K562 (cell line): ENCODE data around the gene FTH1. TPM values are rescaled to one million over a fixed set of nuclear protein-coding genes. Genes with fewer than 3 reads are reported as not detected.

Experiments
- CBFA2T2 ChIP-seq: fragments of 450-650 bp; conservative IDR thresholded peaks from 2 replicates; pipeline ENCODE4 v1.6.1; 2017; ENCODE audit warnings: mild to moderate bottlenecking
- CHD2 ChIP-seq: IDR thresholded peaks from 2 replicates; pipeline ENCODE4 v1.6.1; 2011; ENCODE audit warnings: low read depth, low read length
- CTBP1 ChIP-seq: fragments of 450-650 bp; IDR thresholded peaks from 2 replicates; pipeline ENCODE4 v1.6.1; 2016; ENCODE audit warnings: borderline replicate concordance
- DDX20 ChIP-seq: fragments of 450-650 bp; IDR thresholded peaks from 2 replicates; pipeline ENCODE4 v1.6.1; 2016; ENCODE audit warnings: missing genetic modification characterization, low read depth, mild to moderate bottlenecking, missing compliant biosample characterization, moderate library complexity
- FOXA3 ChIP-seq, 2 experiments: fragments of 450-650 bp in 1 of 2; sonication (generic) in 1 of 2; formaldehyde crosslinking; IDR thresholded peaks in 1 of 2; conservative IDR thresholded peaks in 1 of 2; 2 replicates each; pipeline versions ENCODE4 v1.4.0 to v1.8.0; 2020 to 2022; ENCODE audit warnings: mild to moderate bottlenecking in 2 of 2, missing genetic modification reagents in 1 of 2
- NFE2L1 ChIP-seq: fragments of 450-650 bp; IDR thresholded peaks from 2 replicates; pipeline ENCODE4 v1.6.1; 2016; ENCODE audit warnings: missing genetic modification characterization, low read depth, mild to moderate bottlenecking, missing compliant biosample characterization, moderate library complexity, borderline replicate concordance
- NFYB ChIP-seq: IDR thresholded peaks from 2 replicates; pipeline ENCODE4 v1.6.1; 2011; ENCODE audit warnings: mild to moderate bottlenecking, moderate library complexity; ENCODE audit not compliant: insufficient read length; ENCODE audit errors: extremely low read depth
- PTRF ChIP-seq: fragments of 450-650 bp; IDR thresholded peaks from 2 replicates; pipeline ENCODE4 v1.6.1; 2016; ENCODE audit warnings: mild to moderate bottlenecking, missing genetic modification characterization, missing compliant biosample characterization
- SREBF2 ChIP-seq: sonication (generic); formaldehyde crosslinking; IDR thresholded peaks from 2 replicates; pipeline ENCODE4 v1.4.0; 2020; ENCODE audit warnings: mild to moderate bottlenecking, missing genetic modification reagents
- TSC22D4 ChIP-seq: fragments of 450-650 bp; IDR thresholded peaks from 2 replicates; pipeline ENCODE4 v1.6.1; 2016; ENCODE audit warnings: missing genetic modification characterization, missing biosample characterization, control low read depth
- ZNF121 ChIP-seq: sonication (generic); formaldehyde crosslinking; conservative IDR thresholded peaks from 2 replicates; pipeline ENCODE4 v1.8.0; 2022; ENCODE audit warnings: missing genetic modification reagents
- ZNF354B ChIP-seq: fragments of 250-450 bp; sonication (Bioruptor Pico); IDR thresholded peaks from 2 replicates; pipeline ENCODE4 v1.4.0; 2020
- ZNF707 ChIP-seq: fragments of 250-450 bp; sonication (Bioruptor Pico); conservative IDR thresholded peaks from 2 replicates; pipeline ENCODE4 v1.8.0; 2022; ENCODE audit warnings: inconsistent platforms, mild to moderate bottlenecking, moderate library complexity
- polyA plus RNA-seq, 8 experiments: library from polyadenylated mRNA; depleted of rRNA in 4 of 8; stranded (reverse) in 5 of 8; unstranded in 3 of 8; fragments of >200 nt; fragmentation: Nextera tagmentation in 2 of 8; fragmentation: Illumina TruSeq in 1 of 8; extraction: Ambion mirVana in 2 of 8; extraction: Trizol in 1 of 8; gene quantifications; 2 replicates each; pipeline versions ENCODE4 v1.2.1 to v1.2.3, GENCODE V29; 2011 to 2014; ENCODE audit warnings: inconsistent platforms in 1 of 8, missing spikeins in 1 of 8
- total RNA-seq, 7 experiments: library from RNA; depleted of rRNA in 6 of 7; stranded (reverse); fragments of >200 nt in 6 of 7; fragmentation: Illumina TruSeq in 2 of 7; extraction: Trizol in 2 of 7; gene quantifications; 2 replicates each; pipeline versions ENCODE4 v1.2.1 to v1.2.3, GENCODE V29; 2011 to 2021; ENCODE audit warnings: low replicate concordance in 1 of 7
- TF ChIP-seq, protein P1 (sequence below): fragments of 450-650 bp; conservative IDR thresholded peaks from 2 replicates; pipeline ENCODE4 v1.6.1; 2016; ENCODE audit warnings: missing genetic modification characterization, low read depth, mild to moderate bottlenecking, missing compliant biosample characterization, moderate library complexity
- TF ChIP-seq, protein P2 (sequence below): sonication (generic); IDR thresholded peaks from 2 replicates; pipeline ENCODE4 v1.6.1; 2016
- TF ChIP-seq, protein P3 (sequence below), 2 experiments: fragments of 450-650 bp in 1 of 2; IDR thresholded peaks; 2 replicates each; pipeline ENCODE4 v1.6.1; 2011 to 2017; ENCODE audit warnings: low read depth in 2 of 2, antibody characterized with exemption in 1 of 2, borderline replicate concordance in 1 of 2, low read length in 1 of 2, mild to moderate bottlenecking in 1 of 2, mixed read lengths in 1 of 2; ENCODE audit not compliant: control insufficient read depth in 1 of 2
- TF ChIP-seq, protein P4 (sequence below): fragments of 250-450 bp; sonication (Bioruptor Pico); IDR thresholded peaks from 2 replicates; pipeline ENCODE4 v1.5.0; 2020; ENCODE audit warnings: mild to moderate bottlenecking, borderline replicate concordance
- TF ChIP-seq, protein P5 (sequence below): fragments of 250-450 bp; sonication (Bioruptor Pico); IDR thresholded peaks from 2 replicates; pipeline ENCODE4 v1.4.0; 2020; ENCODE audit warnings: mild to moderate bottlenecking

Gene FTH1
- total and polyA plus RNA-seq, 9 of the 15 experiments (the other 6 are each of a cell fraction or from before 2014, with no cell fraction given): 370 to 3,146 (median 802) TPM

DNA sequence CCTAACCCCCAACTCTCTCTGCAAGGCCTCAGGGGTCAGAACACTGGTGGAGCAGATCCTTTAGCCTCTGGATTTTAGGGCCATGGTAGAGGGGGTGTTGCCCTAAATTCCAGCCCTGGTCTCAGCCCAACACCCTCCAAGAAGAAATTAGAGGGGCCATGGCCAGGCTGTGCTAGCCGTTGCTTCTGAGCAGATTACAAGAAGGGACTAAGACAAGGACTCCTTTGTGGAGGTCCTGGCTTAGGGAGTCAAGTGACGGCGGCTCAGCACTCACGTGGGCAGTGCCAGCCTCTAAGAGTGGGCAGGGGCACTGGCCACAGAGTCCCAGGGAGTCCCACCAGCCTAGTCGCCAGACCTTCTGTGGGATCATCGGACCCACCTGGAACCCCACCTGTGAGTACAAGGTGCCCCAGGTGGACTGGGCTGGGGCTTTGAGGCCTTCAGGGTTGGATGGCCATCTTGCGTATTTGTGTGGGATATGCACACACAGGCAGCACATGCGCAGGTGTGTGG, 17.3 kb downstream of the FTH1 start, which contains the start of gene BEST1 (continued):
- TF ChIP-seq, protein P1, sequence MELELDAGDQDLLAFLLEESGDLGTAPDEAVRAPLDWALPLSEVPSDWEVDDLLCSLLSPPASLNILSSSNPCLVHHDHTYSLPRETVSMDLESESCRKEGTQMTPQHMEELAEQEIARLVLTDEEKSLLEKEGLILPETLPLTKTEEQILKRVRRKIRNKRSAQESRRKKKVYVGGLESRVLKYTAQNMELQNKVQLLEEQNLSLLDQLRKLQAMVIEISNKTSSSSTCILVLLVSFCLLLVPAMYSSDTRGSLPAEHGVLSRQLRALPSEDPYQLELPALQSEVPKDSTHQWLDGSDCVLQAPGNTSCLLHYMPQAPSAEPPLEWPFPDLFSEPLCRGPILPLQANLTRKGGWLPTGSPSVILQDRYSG (tag): no peak; the same call in 1 of the 2 replicates
- TF ChIP-seq TSC22D4 (tag) (no peak), ZNF354B (CRISPR knock-in tag) (0 out of 2 replicates have a peak, but pooled peaks have one; percentile 9), ZNF121 (CRISPR knock-in tag) (no peak), CHD2 (no peak), ZNF707 (CRISPR knock-in tag) (no peak), SREBF2 (CRISPR knock-in tag) (no peak), NFE2L1 (peak; percentile 26; the same call in 1 of the 2 replicates), PTRF (tag) (no peak; the same call in 1 of the 2 replicates), CBFA2T2 (no peak), NFYB (no peak), CTBP1 (no peak), FOXA3 (CRISPR knock-in tag; conservative IDR thresholded peaks at IDR 0.05 in 1 of 2, IDR thresholded peaks at IDR 0.05 in 1 of 2) (no peak; a peak in 1 of 4 replicates), DDX20 (no peak)
- TF ChIP-seq, protein P2, sequence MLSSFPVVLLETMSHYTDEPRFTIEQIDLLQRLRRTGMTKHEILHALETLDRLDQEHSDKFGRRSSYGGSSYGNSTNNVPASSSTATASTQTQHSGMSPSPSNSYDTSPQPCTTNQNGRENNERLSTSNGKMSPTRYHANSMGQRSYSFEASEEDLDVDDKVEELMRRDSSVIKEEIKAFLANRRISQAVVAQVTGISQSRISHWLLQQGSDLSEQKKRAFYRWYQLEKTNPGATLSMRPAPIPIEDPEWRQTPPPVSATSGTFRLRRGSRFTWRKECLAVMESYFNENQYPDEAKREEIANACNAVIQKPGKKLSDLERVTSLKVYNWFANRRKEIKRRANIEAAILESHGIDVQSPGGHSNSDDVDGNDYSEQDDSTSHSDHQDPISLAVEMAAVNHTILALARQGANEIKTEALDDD: no peak
- TF ChIP-seq, protein P3, sequence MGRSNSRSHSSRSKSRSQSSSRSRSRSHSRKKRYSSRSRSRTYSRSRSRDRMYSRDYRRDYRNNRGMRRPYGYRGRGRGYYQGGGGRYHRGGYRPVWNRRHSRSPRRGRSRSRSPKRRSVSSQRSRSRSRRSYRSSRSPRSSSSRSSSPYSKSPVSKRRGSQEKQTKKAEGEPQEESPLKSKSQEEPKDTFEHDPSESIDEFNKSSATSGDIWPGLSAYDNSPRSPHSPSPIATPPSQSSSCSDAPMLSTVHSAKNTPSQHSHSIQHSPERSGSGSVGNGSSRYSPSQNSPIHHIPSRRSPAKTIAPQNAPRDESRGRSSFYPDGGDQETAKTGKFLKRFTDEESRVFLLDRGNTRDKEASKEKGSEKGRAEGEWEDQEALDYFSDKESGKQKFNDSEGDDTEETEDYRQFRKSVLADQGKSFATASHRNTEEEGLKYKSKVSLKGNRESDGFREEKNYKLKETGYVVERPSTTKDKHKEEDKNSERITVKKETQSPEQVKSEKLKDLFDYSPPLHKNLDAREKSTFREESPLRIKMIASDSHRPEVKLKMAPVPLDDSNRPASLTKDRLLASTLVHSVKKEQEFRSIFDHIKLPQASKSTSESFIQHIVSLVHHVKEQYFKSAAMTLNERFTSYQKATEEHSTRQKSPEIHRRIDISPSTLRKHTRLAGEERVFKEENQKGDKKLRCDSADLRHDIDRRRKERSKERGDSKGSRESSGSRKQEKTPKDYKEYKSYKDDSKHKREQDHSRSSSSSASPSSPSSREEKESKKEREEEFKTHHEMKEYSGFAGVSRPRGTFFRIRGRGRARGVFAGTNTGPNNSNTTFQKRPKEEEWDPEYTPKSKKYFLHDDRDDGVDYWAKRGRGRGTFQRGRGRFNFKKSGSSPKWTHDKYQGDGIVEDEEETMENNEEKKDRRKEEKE (IDR thresholded peaks at IDR 0.05; ENCODE audit: borderline replicate concordance in 1 of 2, control insufficient read depth in 1 of 2, low read depth in 2 of 2, low read length in 1 of 2): no peak
- TF ChIP-seq, protein P4, sequence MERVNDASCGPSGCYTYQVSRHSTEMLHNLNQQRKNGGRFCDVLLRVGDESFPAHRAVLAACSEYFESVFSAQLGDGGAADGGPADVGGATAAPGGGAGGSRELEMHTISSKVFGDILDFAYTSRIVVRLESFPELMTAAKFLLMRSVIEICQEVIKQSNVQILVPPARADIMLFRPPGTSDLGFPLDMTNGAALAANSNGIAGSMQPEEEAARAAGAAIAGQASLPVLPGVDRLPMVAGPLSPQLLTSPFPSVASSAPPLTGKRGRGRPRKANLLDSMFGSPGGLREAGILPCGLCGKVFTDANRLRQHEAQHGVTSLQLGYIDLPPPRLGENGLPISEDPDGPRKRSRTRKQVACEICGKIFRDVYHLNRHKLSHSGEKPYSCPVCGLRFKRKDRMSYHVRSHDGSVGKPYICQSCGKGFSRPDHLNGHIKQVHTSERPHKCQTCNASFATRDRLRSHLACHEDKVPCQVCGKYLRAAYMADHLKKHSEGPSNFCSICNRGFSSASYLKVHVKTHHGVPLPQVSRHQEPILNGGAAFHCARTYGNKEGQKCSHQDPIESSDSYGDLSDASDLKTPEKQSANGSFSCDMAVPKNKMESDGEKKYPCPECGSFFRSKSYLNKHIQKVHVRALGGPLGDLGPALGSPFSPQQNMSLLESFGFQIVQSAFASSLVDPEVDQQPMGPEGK (CRISPR knock-in tag): no peak
- TF ChIP-seq, protein P5, sequence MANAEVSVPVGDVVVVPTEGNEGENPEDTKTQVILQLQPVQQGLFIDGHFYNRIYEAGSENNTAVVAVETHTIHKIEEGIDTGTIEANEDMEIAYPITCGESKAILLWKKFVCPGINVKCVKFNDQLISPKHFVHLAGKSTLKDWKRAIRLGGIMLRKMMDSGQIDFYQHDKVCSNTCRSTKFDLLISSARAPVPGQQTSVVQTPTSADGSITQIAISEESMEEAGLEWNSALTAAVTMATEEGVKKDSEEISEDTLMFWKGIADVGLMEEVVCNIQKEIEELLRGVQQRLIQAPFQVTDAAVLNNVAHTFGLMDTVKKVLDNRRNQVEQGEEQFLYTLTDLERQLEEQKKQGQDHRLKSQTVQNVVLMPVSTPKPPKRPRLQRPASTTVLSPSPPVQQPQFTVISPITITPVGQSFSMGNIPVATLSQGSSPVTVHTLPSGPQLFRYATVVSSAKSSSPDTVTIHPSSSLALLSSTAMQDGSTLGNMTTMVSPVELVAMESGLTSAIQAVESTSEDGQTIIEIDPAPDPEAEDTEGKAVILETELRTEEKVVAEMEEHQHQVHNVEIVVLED (CRISPR knock-in tag): no peak
